ENCODE results near the gene CCDC57. TPM values are rescaled to one million over a fixed set of nuclear protein-coding genes. Genes with fewer than 3 reads are reported as not detected.
"Not testable (repeated sequence)": the region's sequence is repeated elsewhere in the genome, so short reads cannot be mapped to it uniquely, and the experiment has no call there.

Gene CCDC57
- total RNA-seq, 1 experiment from 2014 or later, result 140 TPM

GRCh38 chr17:82143333-82143732 lies 69.3 kb downstream of the CCDC57 start:
- no peaks in the 10 kb centered on the region for H3K36me3 ChIP-seq (ENCODE audit: low read depth)
- BruUV-seq (replicated peaks), result no TSS peak
- no peaks in the 10 kb centered on the region for H3K9me2 ChIP-seq (ENCODE audit: insufficient read depth)
- H3K4me1 ChIP-seq (replicated peaks; ENCODE audit: insufficient read depth), result no peaks in the 10 kb centered on the region
- no peaks in the 10 kb centered on the region for H3K9me3 ChIP-seq (ENCODE audit: insufficient read depth, low read depth)
- no peak overlapping the region for H3K27ac ChIP-seq
- no peaks in the 10 kb centered on the region for H3K79me2 ChIP-seq (ENCODE audit: low read depth)
- DNase-seq, result no peak
- TF ChIP-seq EZH2 (IDR thresholded peaks at IDR 0.05; ENCODE audit: low read depth) (no peak), CTCF (conservative IDR thresholded peaks at IDR 0.05) (no peak)
- H3F3A ChIP-seq (ENCODE audit: insufficient read depth, low read depth), result no peaks in the 10 kb centered on the region
- ChIA-PET POLR2A (ENCODE audit: unreplicated experiment) (interaction anchor here (0.6 kb wide), 2 partner anchors 115 to 564 kb away, joined by 3 read pairs; no protein-coding TSS in a partner anchor), CTCF (no interaction called here)
- H4K20me1 ChIP-seq (ENCODE audit: insufficient read depth), result no peaks in the 10 kb centered on the region
- H3K4me2 ChIP-seq, result no peak overlapping the region
- intact Hi-C loops (cut with micrococcal nuclease; ENCODE audit: unreplicated experiment), result no loop called here
- H2AFZ ChIP-seq, result no peak overlapping the region
- no peaks in the 10 kb centered on the region for H3K27me3 ChIP-seq (ENCODE audit: insufficient read depth, low read depth)
- H3K4me3 ChIP-seq, result no peak overlapping the region

- intact Hi-C loops (cut with micrococcal nuclease; ENCODE audit: unreplicated experiment); DNase-seq; H3K9me2 ChIP-seq (ENCODE audit: insufficient read depth); POLR2A ChIA-PET (ENCODE audit: unreplicated experiment); H3F3A ChIP-seq (ENCODE audit: insufficient read depth, low read depth); H3K79me2 ChIP-seq (ENCODE audit: low read depth); H3K27me3 ChIP-seq (ENCODE audit: insufficient read depth, low read depth); H3K36me3 ChIP-seq (ENCODE audit: low read depth); H3K4me3 ChIP-seq; H3K4me1 ChIP-seq (replicated peaks; ENCODE audit: insufficient read depth); CTCF ChIA-PET; BruUV-seq (replicated peaks); H3K9me3 ChIP-seq (ENCODE audit: insufficient read depth, low read depth); H2AFZ ChIP-seq; H4K20me1 ChIP-seq (ENCODE audit: insufficient read depth); H3K27ac ChIP-seq; H3K4me2 ChIP-seq: not testable (repeated sequence)
Measured at GRCh38 chr17:82139961-82140360, 72.7 kb downstream of the CCDC57 start.

GRCh38 chr17:82138511-82138992 lies 74.1 kb downstream of the CCDC57 start:
- H3K9me2 ChIP-seq (ENCODE audit: insufficient read depth), result no peaks in the 10 kb centered on the region
- intact Hi-C loops (cut with micrococcal nuclease; ENCODE audit: unreplicated experiment), result no loop called here
- no peaks in the 10 kb centered on the region for H3K9me3 ChIP-seq (ENCODE audit: insufficient read depth, low read depth)
- no peak overlapping the region for H3K4me3 ChIP-seq
- H3K27me3 ChIP-seq (ENCODE audit: insufficient read depth, low read depth), result no peaks in the 10 kb centered on the region
- ChIA-PET POLR2A (ENCODE audit: unreplicated experiment) (no interaction called here), CTCF (no interaction called here)
- H4K20me1 ChIP-seq (ENCODE audit: insufficient read depth), result no peaks in the 10 kb centered on the region
- no TSS peak for BruUV-seq (replicated peaks)
- TF ChIP-seq EZH2 (IDR thresholded peaks at IDR 0.05; ENCODE audit: low read depth) (no peak), CTCF (conservative IDR thresholded peaks at IDR 0.05) (no peak)
- DNase-seq, result no peak
- no peaks in the 10 kb centered on the region for H3K36me3 ChIP-seq (ENCODE audit: low read depth)
- H2AFZ ChIP-seq, result no peak overlapping the region
- no peak overlapping the region for H3K4me2 ChIP-seq
- H3F3A ChIP-seq (ENCODE audit: insufficient read depth, low read depth), result no peaks in the 10 kb centered on the region
- no peak overlapping the region for H3K27ac ChIP-seq
- no peaks in the 10 kb centered on the region for H3K4me1 ChIP-seq (replicated peaks; ENCODE audit: insufficient read depth)
- no peaks in the 10 kb centered on the region for H3K79me2 ChIP-seq (ENCODE audit: low read depth)

- Histone ChIP-seq H3K4me3 (no peak overlapping the region), H3K79me2 (ENCODE audit: low read depth) (no peaks in the 10 kb centered on the region), H3K9me3 (ENCODE audit: insufficient read depth, low read depth) (no peaks in the 10 kb centered on the region), H3K4me1 (replicated peaks; ENCODE audit: insufficient read depth) (no peaks in the 10 kb centered on the region), H3F3A (ENCODE audit: insufficient read depth, low read depth) (no peaks in the 10 kb centered on the region), H4K20me1 (ENCODE audit: insufficient read depth) (no peaks in the 10 kb centered on the region), H3K27me3 (ENCODE audit: insufficient read depth, low read depth) (no peaks in the 10 kb centered on the region), H3K9me2 (ENCODE audit: insufficient read depth) (no peaks in the 10 kb centered on the region), H3K4me2 (no peak overlapping the region), H3K36me3 (ENCODE audit: low read depth) (no peaks in the 10 kb centered on the region), H3K27ac (no peak overlapping the region), H2AFZ (no peak overlapping the region)
- POLR2A ChIA-PET (ENCODE audit: unreplicated experiment), result no interaction called here
- intact Hi-C loops (cut with micrococcal nuclease; ENCODE audit: unreplicated experiment), result no loop called here
- no peak for DNase-seq
- CTCF ChIA-PET, result no interaction called here
- TF ChIP-seq EZH2 (IDR thresholded peaks at IDR 0.05; ENCODE audit: low read depth) (no peak), CTCF (conservative IDR thresholded peaks at IDR 0.05) (no peak)
- no TSS peak for BruUV-seq (replicated peaks)
Measured at GRCh38 chr17:82134101-82134500, 78.5 kb downstream of the CCDC57 start.

GRCh38 chr17:82133166-82133953 lies 79.3 kb downstream of the CCDC57 start:
- POLR2A ChIA-PET (ENCODE audit: unreplicated experiment); BruUV-seq (replicated peaks); H3K9me2 ChIP-seq (ENCODE audit: insufficient read depth); H3K27ac ChIP-seq; H3K36me3 ChIP-seq (ENCODE audit: low read depth); intact Hi-C loops (cut with micrococcal nuclease; ENCODE audit: unreplicated experiment); H3F3A ChIP-seq (ENCODE audit: insufficient read depth, low read depth); H3K27me3 ChIP-seq (ENCODE audit: insufficient read depth, low read depth); DNase-seq; H3K4me3 ChIP-seq; CTCF ChIA-PET; H2AFZ ChIP-seq; H3K79me2 ChIP-seq (ENCODE audit: low read depth); H4K20me1 ChIP-seq (ENCODE audit: insufficient read depth); H3K4me2 ChIP-seq; H3K4me1 ChIP-seq (replicated peaks; ENCODE audit: insufficient read depth); H3K9me3 ChIP-seq (ENCODE audit: insufficient read depth, low read depth): not testable (repeated sequence)

All from PC-9 (cell line).